SK-N-SH (cell line): Measurements from ENCODE around the gene XIRP2.

Source experiments
- MEF2A ChIP-seq: IDR thresholded peaks from 2 replicates; pipeline ENCODE4 v1.4.0; 2012; ENCODE audit warnings: low read depth, borderline replicate concordance
- SMC3 ChIP-seq: IDR thresholded peaks from 2 replicates; pipeline ENCODE4 v1.6.1; 2012; ENCODE audit warnings: low read depth, low read length, improper control_type of control experiment

- TF ChIP-seq MEF2A (no peak), SMC3 (no peak)
These were observed 300.0 kb downstream of the XIRP2 start for GRCh38 chr2:167187978-167188967.
